ENCODE results near the gene DCTN2.

Gene DCTN2

GRCh38 chr12:57485695-57486094, 61.3 kb downstream of the DCTN2 start:
- no peak for DNase-seq

- DNase-seq = no peak
Measured at GRCh38 chr12:57483466-57483865, 63.5 kb downstream of the DCTN2 start.

GRCh38 chr12:57481671-57482070, 65.3 kb downstream of the DCTN2 start:
- no peak for DNase-seq

All from RPMI8226 (cell line).